Progenitor cell of endocrine pancreas (in vitro differentiated cells): ENCODE results near the gene UNC50. TPM values are rescaled to one million over a fixed set of nuclear protein-coding genes. Genes with fewer than 3 reads are reported as not detected.
A peak's percentile ranks its signal among the peaks of the same experiment; 100 is the strongest.

Source experiments
- DNase-seq: peaks from one replicate; pipeline ENCODE4 v3.0.0; 2021; ENCODE audit warnings: low spot score; ENCODE audit not compliant: unreplicated experiment
- H3K27ac Mint-ChIP-seq: 2 replicates; pipeline ENCODE4 v1.8.0; 2021; ENCODE audit warnings: mild to moderate bottlenecking, moderate library complexity, mixed read lengths
- H3K27me3 Mint-ChIP-seq: 2 replicates; pipeline ENCODE4 v1.8.0; 2021; ENCODE audit warnings: mixed read lengths
- H3K36me3 Mint-ChIP-seq: 2 replicates; pipeline ENCODE4 v1.8.0; 2022; ENCODE audit warnings: mixed read lengths; ENCODE audit not compliant: insufficient read depth
- H3K4me1 Mint-ChIP-seq: 2 replicates; pipeline ENCODE4 v1.8.0; 2021; ENCODE audit warnings: low read depth, mixed read lengths
- H3K4me3 Mint-ChIP-seq: 2 replicates; pipeline ENCODE4 v1.8.0; 2021; ENCODE audit warnings: low read depth, mild to moderate bottlenecking, moderate library complexity, mixed read lengths
- H3K9me3 Mint-ChIP-seq: 2 replicates; pipeline ENCODE4 v1.8.0; 2021; ENCODE audit warnings: low read depth, mixed read lengths
- total RNA-seq: library from RNA; stranded (reverse); gene quantifications from 2 replicates; pipeline ENCODE4 v1.2.1, GENCODE V29; 2021
- TF ChIP-seq, protein P1 (sequence below): fragments of 200-600 bp; sonication (generic); IDR thresholded peaks from one replicate; pipeline ENCODE4 v1.5.0; 2021; ENCODE audit warnings: antibody characterized with exemption, mild to moderate bottlenecking; ENCODE audit not compliant: unreplicated experiment

The UNC50 gene
- total RNA-seq, 1 donor from 2014 or later: 39.3 TPM

DNA sequence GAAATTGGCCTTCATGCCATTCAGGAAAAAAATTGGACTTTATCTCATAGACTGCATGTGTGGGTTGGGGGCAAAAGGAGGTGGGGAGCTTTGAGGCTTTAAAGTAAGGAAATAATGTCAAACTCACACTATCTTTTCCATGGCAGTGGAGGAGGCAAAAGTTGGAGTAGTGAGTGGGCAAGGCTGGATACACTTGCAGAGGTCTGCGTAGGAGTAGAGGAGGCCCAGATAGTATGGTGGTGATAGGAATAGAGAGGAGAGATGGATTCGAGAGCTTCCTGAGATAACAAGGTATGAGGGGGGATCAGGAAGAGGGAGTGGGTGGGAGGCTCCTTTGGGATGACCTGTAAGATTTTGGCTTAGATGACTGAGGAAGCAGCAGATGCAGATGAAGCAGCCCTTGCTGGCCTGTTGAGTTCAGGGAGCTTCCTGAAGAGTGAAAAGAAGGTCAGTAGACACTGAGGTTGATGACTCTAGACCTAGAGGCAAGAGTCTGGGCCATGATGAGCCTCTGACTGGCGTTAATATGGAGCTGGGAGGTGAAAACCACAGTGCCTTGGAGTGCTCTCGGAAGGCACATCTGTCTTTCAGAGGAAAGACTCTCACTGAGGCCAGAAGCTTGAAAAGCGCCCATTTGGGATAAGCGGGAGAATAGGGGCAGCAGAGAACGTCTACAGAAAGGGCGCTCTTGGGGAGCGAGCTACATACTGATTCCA lies 5.8 kb downstream of the UNC50 start:
- TF ChIP-seq, protein P1, sequence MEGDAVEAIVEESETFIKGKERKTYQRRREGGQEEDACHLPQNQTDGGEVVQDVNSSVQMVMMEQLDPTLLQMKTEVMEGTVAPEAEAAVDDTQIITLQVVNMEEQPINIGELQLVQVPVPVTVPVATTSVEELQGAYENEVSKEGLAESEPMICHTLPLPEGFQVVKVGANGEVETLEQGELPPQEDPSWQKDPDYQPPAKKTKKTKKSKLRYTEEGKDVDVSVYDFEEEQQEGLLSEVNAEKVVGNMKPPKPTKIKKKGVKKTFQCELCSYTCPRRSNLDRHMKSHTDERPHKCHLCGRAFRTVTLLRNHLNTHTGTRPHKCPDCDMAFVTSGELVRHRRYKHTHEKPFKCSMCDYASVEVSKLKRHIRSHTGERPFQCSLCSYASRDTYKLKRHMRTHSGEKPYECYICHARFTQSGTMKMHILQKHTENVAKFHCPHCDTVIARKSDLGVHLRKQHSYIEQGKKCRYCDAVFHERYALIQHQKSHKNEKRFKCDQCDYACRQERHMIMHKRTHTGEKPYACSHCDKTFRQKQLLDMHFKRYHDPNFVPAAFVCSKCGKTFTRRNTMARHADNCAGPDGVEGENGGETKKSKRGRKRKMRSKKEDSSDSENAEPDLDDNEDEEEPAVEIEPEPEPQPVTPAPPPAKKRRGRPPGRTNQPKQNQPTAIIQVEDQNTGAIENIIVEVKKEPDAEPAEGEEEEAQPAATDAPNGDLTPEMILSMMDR: no peak

DNA sequence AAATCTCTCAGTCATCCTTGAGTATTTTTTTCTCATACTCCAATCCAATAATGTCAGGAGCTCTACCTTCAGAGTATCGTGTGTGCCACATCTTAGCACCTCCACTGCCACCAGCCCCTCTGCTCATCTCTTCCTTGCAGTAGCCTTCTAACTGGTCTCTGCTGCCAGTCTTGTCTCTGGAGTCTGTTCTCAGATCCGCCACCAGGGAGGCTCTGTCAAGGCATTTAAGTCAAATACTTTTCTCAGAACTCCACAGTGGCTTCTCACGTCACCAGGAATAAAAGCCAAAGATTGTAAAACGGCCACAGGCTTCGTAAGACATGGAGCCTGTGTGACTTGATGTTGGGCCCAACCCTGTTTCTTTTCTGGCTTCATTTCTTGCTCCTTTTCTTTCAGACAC lies 7.1 kb downstream of the UNC50 start:
- peaks cover 10% of the 10 kb centered on the region for H3K4me1 Mint-ChIP-seq
- H3K27me3 Mint-ChIP-seq: no peaks in the 10 kb centered on the region
- TF ChIP-seq, protein P1: peak; percentile 25
- H3K9me3 Mint-ChIP-seq: no peaks in the 10 kb centered on the region
- H3K4me3 Mint-ChIP-seq: no peak overlapping the region
- no peak overlapping the region for H3K27ac Mint-ChIP-seq
- DNase-seq: no peak
- H3K36me3 Mint-ChIP-seq: peaks cover 19% of the 10 kb centered on the region

More for the DNA sequence above, 5.8 kb downstream of the UNC50 start:
- DNase-seq: no peak
- Mint-ChIP-seq H3K4me3 (no peak overlapping the region), H3K27me3 (no peaks in the 10 kb centered on the region), H3K27ac (peak overlapping the region; percentile 22), H3K4me1 (peaks cover 21% of the 10 kb centered on the region), H3K36me3 (peaks cover 21% of the 10 kb centered on the region), H3K9me3 (no peaks in the 10 kb centered on the region)

DNA sequence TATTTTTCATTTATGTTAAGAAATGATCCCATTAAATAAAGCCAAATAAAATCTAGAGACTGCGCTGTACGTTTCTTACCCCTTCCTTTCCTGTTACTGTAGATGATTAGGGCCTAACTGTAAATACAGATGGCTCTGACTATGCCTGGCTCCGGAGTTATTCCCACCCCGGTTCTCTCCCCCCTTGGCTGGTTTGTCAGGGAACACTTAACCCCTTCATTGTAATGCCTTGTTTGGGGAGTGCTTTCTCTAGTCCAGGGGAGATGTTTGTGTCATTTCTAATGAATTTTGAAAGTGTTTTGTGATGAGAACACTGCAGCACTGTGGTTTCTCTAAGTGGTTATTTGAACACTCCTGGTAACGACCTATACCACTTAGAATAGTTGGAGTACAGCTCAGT lies 8.8 kb downstream of the UNC50 start:
- Mint-ChIP-seq H3K27me3 (no peaks in the 10 kb centered on the region), H3K36me3 (peaks cover 19% of the 10 kb centered on the region), H3K27ac (no peak overlapping the region), H3K9me3 (no peaks in the 10 kb centered on the region), H3K4me1 (no peaks in the 10 kb centered on the region), H3K4me3 (no peak overlapping the region)
- TF ChIP-seq, protein P1: no peak
- no peak for DNase-seq

DNA sequence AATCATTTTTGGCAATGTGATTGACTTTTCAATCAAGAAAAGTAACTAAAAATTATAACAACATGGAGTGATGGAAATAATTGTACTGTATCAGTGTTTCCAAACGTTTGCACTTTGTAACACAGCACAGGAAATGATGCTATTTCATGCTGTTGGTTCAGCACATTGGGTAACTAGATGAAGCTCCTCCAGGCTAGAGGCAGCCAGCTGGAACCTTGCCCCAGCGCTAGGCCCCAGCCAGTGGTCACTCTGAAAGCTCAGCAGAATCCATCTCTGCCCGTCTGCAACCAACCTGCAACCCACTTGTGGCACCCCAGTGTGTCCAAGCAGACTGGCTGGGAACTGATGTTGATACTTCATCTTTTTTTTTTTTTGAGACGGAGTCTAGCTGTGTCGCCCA lies 15.3 kb downstream of the UNC50 start:
- Mint-ChIP-seq H3K4me1 (no peaks in the 10 kb centered on the region), H3K27ac (no peak overlapping the region), H3K36me3 (peaks cover 5% of the 10 kb centered on the region), H3K27me3 (no peaks in the 10 kb centered on the region), H3K9me3 (no peaks in the 10 kb centered on the region), H3K4me3 (no peak overlapping the region)
- no peak for DNase-seq
- TF ChIP-seq, protein P1: no peak

DNA sequence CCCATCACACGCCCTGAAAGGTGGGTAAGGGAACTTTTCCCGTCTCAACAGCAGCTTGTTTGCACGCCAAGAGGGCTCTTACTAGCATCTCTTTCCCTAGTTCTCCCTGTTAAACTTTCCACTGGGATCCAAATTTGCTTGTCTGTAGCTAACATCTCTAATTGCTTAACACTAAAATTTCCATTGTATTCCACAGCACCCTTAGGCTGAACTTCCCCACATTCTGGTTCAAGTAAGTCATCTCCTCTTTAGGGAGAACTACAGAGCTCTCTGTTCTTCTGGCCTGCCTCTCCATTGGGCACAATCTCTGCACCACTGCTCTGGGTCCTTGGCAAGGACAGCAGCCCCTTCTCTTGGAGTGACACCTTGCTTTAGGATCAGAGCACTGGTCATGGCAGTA lies 24.0 kb downstream of the UNC50 start:
- no peaks in the 10 kb centered on the region for H3K4me1 Mint-ChIP-seq
- no peaks in the 10 kb centered on the region for H3K27me3 Mint-ChIP-seq
- H3K27ac Mint-ChIP-seq: no peak overlapping the region
- TF ChIP-seq, protein P1: no peak
- H3K9me3 Mint-ChIP-seq: no peaks in the 10 kb centered on the region
- peaks cover 2% of the 10 kb centered on the region for H3K36me3 Mint-ChIP-seq
- no peak for DNase-seq
- no peak overlapping the region for H3K4me3 Mint-ChIP-seq
